ENCODE results near the gene NAB1.

DNA sequence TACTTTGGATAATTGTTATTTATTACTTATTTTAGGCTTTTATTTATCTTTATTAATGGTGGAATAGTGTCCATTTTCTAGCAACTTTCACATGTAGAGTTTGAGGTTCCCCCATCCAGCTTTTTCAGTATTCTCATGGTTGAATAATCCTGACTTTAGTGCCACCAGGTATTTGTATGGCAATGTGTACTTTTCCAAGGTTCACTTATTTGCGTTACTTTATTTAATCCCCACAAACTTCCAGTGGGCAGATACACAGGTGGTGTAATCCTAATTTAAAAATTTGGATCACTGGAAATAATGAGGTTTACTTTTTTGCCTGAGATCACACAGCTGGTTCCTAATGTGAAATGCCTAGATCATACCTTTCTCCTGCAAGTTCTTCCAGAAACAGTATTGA lies 30.5 kb downstream of the NAB1 start:
- no peak for TF ChIP-seq CTCF (IDR thresholded peaks at IDR 0.05)
- TF ChIP-seq POLR2A (IDR thresholded peaks at IDR 0.05), result no peak

Measured in right lobe of liver (tissue), 4 donors.